ENCODE results near the gene IGFBP3.

Gene IGFBP3

GRCh38 chr7:45919231-45919784 lies 1.8 kb downstream of the IGFBP3 start (continued):
- TF ChIP-seq ZBTB49 (tag by site-specific recombination; IDR thresholded peaks at IDR 0.05; ENCODE audit: low read depth) = no peak
- TF ChIP-seq ZNF514 (tag by site-specific recombination; IDR thresholded peaks at IDR 0.05) = no peak
- no peak for TF ChIP-seq MEIS1 (CRISPR knock-in tag; IDR thresholded peaks at IDR 0.05; ENCODE audit: borderline replicate concordance)
- TF ChIP-seq ZNF311 (tag by site-specific recombination; IDR thresholded peaks at IDR 0.05; ENCODE audit: borderline replicate concordance) = no peak
- TF ChIP-seq ZNF510 (tag by site-specific recombination; IDR thresholded peaks at IDR 0.05; ENCODE audit: insufficient replicate concordance) = no peak
- TF ChIP-seq ZNF580 (tag by site-specific recombination; IDR thresholded peaks at IDR 0.05) = no peak
- TF ChIP-seq KLF1 (tag by site-specific recombination; IDR thresholded peaks at IDR 0.05) = no peak
- no peak for TF ChIP-seq ZNF24 (tag by site-specific recombination; IDR thresholded peaks at IDR 0.05)

- H3K27ac ChIP-seq (ENCODE audit: extremely low read depth, low read depth, low read length) = no peak overlapping the region
- H3K36me3 ChIP-seq (ENCODE audit: control insufficient read depth in 2 of 2, insufficient read depth in 1 of 2, low read length in 2 of 2) = no peaks in the 10 kb centered on the region
- no peaks in the 10 kb centered on the region for H3K9me3 ChIP-seq (ENCODE audit: control insufficient read depth, insufficient read depth, low read depth, low read length)
- TF ChIP-seq ZFHX2 (tag by site-specific recombination; conservative IDR thresholded peaks at IDR 0.05) (no peak), ZNF654 (tag by site-specific recombination; IDR thresholded peaks at IDR 0.05; ENCODE audit: low read depth) (no peak), ZNF311 (tag by site-specific recombination; IDR thresholded peaks at IDR 0.05; ENCODE audit: borderline replicate concordance) (no peak), ZNF629 (tag by site-specific recombination; IDR thresholded peaks at IDR 0.05) (no peak), PRDM6 (tag by site-specific recombination; IDR thresholded peaks at IDR 0.05) (no peak), ZNF626 (tag by site-specific recombination; IDR thresholded peaks at IDR 0.05) (no peak), TSHZ1 (tag by site-specific recombination; IDR thresholded peaks at IDR 0.05; ENCODE audit: borderline replicate concordance) (no peak), ZNF404 (tag by site-specific recombination; IDR thresholded peaks at IDR 0.05) (no peak), ZNF558 (tag by site-specific recombination; IDR thresholded peaks at IDR 0.05) (no peak), WT1 (tag by site-specific recombination; IDR thresholded peaks at IDR 0.05) (no peak), AEBP2 (tag by site-specific recombination; IDR thresholded peaks at IDR 0.05; ENCODE audit: borderline replicate concordance) (no peak), ZNF433 (tag by site-specific recombination; IDR thresholded peaks at IDR 0.05; ENCODE audit: low read depth) (no peak), ZNF26 (tag by site-specific recombination; IDR thresholded peaks at IDR 0.05) (no peak), ZNF596 (tag by site-specific recombination; IDR thresholded peaks at IDR 0.05) (no peak), ZNF701 (tag by site-specific recombination; IDR thresholded peaks at IDR 0.05) (no peak), ZNF677 (tag by site-specific recombination; IDR thresholded peaks at IDR 0.05) (no peak), ZFP69B (tag by site-specific recombination; IDR thresholded peaks at IDR 0.05) (no peak)
- ChIA-PET POLR2A (no interaction called here), CTCF (interaction anchor here (0.5 to 4.2 kb wide), 19 partner anchors 10 to 1262 kb away, joined by 3 to 21 read pairs (median 3); no protein-coding TSS in a partner anchor)
- peaks cover 3% of the 10 kb centered on the region; the same call in 1 of the 2 replicates for H3K4me1 ChIP-seq (ENCODE audit: control insufficient read depth, insufficient read depth, low read length)
- H3K4me3 ChIP-seq (ENCODE audit: low read depth, low read length) = no peak overlapping the region
Observed at GRCh38 chr7:45918556-45918955, 2.5 kb downstream of the IGFBP3 start.
